AG08396 (cell line): ENCODE results near the gene C10orf90.
A peak's percentile ranks its signal among the peaks of the same experiment; 100 is the strongest.
"Not testable (repeated sequence)": the region's sequence is repeated elsewhere in the genome, so short reads cannot be mapped to it uniquely, and the experiment has no call there.

ENCODE experiments used
- DNase-seq: peaks from one replicate; pipeline ENCODE4 v3.0.0; 2012; ENCODE audit warnings: low spot score, mixed read lengths

C10orf90 gene

DNA sequence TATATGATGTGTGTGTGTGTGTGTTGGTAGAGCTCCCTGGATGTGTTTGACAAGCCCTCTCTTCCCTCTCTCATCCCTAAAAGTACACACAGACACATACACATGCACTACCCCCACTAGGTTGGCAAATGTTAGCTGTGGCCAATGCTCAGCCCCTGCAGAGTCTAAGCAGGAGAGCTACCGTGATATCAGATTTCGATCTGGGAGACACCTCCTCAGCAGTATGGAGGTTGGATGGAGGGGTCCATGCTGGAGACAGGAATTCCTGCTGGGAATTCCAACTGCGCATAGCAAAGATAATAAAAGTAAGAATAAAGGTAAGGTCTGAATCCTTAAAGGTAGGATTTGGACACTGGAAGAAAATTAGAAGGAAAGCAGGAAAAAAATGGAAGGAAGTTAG is 85.7 kb downstream of the C10orf90 start:
- no peak for DNase-seq

DNA sequence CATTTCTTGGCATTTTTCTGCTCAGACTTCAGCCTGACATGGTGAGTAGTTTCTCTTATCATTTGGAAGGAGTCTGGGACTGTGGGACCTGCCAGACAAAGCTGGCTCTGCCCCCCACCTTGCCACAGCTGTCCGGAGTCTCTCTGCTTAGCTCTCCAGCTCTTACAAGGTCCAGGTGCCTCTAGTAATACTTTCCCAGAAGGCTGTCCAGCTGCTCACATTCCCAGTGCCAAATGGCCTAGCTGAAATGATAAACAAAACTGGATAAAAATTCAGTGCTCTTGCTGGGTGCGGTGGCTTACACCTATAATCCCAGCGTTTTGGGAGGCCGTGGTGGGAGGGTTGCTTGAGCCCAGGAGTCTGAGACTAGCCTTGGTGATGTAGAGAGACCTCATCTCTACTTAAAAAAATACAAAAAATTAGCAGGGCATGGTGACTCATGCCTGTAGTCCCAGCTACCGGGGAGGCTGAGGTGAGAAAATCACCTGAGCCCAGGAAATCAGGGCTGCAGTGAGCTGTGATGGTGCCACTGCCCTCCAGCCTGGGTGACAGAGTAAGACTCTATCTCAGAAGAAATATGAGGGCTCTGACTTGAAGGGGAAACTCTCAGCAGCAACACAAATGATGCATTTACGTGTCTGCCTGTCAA is 86.8 kb downstream of the C10orf90 start:
- no peak for DNase-seq

DNA sequence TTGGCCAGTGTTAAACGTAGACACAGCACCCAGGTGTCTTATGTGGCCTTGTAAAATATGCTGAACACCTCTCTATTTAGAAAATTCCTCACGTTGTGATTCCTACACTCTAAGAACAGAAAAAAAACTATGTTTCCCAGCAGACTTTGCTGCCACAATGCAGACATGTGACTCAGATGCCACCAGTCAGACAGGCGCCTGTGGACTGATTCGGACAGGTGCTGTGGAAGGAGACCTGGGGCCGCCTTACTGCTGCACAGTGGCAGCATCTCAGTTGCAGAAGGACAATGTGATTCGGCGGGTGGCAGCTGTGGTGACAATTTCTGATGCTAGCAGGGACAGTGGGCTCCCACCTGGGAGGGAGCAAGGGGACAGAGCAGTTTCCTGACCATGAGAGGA is 88.8 kb downstream of the C10orf90 start:
- DNase-seq: no peak

- no peak for DNase-seq
Measured at GRCh38 chr10:126580873-126581647, 89.4 kb downstream of the C10orf90 start.

DNA sequence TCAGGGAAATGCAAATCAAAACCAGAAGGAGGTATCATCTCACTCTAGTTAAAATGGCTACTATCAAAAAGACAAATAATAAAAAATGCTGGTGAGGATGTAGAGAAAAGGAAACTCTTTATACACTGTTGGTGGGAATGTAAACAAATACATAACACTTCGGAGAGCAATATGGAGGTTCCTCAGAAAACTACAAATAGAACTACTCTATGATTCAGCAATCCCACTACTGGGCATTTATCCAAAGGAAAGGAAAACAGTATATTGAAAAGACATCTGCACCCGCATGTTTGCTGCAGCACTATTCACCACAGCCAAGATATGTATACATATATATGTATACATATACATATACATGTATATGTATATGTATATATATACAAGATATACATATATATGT is 94.2 kb downstream of the C10orf90 start:
- no peak for DNase-seq

DNA sequence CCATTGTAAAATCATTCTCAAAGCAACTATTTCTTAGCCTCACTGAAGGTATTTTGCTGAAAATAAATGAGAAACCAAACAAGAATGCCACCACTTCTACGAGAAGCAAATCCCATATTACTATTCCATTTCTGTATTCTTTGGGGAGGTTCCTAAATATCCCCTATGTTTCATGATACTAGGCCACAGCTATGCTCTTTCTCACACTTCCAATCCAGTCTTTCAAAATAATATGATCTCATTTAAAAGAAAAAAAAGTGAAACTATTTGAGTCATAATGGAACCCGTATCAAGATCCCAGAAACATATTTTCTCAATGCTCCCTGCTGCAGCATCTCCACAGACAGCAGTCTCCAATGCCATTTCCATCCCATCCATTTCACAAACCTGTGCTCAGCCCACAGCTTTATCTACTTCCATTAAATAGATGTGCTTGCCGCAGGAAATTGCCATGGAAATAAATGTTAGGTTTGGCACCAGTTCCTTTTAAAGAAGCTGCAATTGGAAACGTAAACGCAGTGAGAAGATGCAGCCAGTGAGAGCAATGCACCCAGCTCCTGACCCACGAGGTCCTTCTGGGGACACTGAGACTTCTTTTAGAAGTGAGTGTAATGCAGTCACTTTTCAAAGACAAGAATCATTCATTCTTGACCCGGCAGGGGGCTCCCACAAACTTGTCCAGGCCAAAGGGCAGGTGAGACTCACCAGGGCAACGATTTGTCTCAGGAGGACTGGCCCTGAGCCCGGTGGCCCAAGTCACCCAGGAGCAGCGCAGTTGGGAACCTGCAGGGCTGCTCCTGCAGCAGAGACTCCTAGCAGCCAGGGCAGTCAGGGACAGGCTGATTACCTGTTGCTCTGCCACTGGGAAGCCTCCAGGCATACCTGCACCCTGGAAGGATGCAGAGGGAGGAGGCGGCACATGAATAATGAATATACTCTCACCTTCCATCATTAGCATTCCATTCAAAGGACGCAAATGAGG is 99.6 kb downstream of the C10orf90 start:
- DNase-seq: no peak

GRCh38 chr10:126570245-126570570 is 100.3 kb downstream of the C10orf90 start:
- DNase-seq: no peak

DNA sequence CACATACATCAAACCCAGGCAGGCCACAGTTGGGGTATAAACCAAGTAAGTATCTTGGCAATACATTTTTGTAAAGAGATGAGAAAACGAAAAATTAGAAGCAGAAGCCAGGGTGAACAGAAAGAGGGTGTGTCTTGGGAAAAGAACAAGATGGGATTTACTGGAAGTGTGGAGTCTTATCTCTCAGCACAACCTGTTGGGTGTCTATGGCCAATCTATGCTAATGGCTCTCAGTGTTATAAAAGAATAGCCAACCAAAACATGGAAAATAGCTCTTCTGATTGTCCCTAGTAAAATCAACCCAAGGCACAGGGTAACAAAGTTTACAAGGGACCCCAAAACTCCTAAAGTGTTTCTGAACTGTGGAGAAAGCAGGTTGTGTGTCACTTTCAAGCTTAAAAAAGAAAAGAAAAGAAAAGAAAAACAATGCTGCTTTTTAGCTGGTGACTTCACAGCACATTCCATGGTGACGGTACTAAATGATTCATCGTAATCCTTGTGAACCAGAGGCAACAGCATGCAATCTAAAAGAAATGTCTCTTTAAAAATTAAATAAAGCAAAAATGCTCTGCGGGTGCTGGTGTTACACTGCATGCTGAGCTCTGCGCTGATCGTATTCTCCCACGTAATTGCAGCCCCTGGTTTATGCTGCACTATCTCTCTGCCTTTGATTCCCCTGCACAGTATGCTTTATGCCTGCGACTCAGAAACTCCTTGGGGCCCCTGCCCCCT is 100.8 kb downstream of the C10orf90 start:
- peak; percentile 55 for DNase-seq

GRCh38 chr10:126568809-126569385 is 101.6 kb downstream of the C10orf90 start:
- no peak for DNase-seq

GRCh38 chr10:126565871-126566270 is 104.6 kb downstream of the C10orf90 start:
- DNase-seq: no peak

DNA sequence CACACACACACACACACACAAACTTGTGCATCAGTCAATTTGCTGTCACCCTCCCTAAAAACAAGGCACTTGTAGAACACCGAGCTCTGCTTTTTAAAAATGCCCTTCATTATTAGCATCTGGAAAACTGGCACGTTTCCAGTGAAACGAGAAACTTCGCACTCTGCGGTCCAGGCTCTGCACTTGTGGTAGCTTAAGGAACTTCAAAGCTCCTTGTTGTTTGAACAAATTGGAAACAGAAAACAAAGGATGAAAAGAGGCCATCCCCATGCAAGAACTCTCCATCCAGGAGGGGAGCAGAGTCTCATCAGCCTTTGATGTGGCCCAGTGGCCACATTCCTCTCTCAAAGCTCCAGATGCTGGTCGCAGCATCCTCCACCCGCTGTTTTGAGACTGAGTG is 105.1 kb downstream of the C10orf90 start:
- DNase-seq: no peak

- DNase-seq: no peak
Measured at GRCh38 chr10:126564326-126564888, 106.1 kb downstream of the C10orf90 start.

DNA sequence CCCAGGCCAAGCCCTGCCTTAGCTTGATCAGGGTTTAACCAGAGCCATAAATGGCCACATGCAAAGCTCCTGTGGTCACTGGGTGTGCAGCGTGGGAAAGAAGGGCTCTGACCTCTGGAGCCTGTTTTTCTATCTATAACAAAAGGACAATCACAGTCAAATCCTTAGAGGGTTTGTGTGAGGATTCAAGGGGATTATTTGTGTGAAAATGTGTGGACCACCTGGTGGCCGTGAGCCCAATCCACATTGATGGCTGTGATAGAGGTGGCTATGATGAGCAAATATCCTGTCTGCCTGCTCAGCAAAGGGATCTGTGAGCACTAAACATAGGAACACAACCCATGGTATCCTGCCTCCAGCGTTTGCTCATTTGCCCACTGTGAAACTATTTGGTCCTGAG is 107.1 kb downstream of the C10orf90 start:
- DNase-seq: no peak

GRCh38 chr10:126561921-126562680 is 108.4 kb downstream of the C10orf90 start:
- DNase-seq: no peak

DNA sequence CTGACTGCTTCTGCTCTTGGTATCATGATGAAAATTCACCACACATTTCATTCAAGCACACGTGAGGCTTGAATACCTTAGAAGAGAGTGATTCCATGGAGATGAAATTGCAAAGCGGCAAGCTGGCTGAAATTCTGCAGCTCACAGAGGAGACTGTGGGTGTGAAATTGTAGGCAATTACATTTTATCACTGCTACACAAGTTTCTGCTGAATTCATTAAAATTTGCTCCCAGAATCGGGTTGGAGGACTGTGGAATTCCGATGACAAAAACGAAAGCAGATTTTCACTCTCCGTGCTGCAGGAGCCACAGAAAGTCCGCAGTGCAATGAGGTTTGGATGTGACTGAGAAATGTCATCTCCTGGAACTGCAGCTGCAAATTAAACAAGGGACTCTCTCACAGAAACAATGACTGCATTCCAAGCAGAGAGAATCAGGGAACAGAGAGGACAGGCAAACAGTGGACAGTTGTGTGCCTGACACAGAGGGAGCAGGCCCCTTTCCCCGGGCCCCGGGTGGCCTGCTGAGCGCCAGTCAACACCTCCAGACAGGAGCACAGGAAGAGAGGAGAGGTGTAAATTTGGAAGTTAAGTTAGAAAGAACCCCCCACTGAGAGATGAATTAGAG is 109.1 kb downstream of the C10orf90 start:
- DNase-seq: no peak

- no peak for DNase-seq
Measured at GRCh38 chr10:126558881-126559280, 111.6 kb downstream of the C10orf90 start.

DNA sequence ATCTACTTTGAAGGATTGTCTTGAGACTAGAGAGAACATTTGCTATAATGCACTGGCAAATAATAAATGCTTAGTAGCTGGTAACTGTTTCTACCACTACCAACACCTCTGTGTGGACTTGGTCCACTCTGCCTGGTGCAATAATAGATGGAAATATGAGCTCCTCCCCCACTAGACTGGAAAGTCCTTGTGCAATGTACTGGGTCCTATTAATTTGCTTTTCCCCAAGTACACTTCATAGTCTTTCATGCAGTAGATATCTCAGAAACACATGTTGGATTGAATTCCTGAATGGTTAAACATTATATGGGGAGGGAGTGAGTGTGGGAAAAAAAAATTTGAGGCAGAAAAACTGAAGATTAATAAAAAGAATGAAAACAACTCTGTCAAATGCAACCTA is 119.3 kb downstream of the C10orf90 start:
- DNase-seq: no peak

DNA sequence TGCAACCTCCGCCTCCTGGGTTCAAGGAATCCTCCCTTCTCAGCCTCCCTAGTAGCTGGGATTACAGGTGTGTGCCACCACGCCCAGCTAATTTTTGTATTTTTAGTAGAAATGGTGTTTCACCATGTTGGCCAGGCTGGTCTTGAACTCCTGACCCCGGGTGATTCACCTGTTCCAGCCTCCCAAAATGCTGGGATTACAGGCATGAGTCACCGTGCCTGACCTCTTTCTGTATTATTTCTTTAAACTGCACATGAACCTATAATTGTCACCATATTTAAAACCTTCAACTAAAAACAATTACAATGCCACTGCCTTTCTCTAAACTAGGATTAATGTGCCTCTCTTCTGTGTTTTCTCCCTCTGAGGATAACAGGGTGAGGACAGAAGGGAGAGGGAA is 119.9 kb downstream of the C10orf90 start:
- not testable (repeated sequence) for DNase-seq

DNA sequence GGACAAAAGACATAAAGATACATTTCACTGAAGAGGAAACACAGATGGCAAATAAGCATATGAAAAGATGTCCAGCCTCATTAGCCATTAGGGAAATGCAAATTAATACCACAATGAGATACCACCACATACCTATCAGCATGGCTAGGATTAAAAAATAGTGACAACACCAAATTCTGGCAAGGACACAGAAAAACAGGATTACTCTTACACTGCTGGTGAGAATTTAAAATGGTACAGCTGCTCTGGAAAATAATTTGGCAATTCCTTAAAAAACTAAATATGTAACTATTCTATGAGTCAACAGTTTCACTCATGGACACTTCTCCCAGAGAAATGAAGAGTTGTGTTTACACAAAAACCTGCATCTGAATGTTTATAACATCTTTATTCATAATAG is 121.1 kb downstream of the C10orf90 start:
- no peak for DNase-seq

DNA sequence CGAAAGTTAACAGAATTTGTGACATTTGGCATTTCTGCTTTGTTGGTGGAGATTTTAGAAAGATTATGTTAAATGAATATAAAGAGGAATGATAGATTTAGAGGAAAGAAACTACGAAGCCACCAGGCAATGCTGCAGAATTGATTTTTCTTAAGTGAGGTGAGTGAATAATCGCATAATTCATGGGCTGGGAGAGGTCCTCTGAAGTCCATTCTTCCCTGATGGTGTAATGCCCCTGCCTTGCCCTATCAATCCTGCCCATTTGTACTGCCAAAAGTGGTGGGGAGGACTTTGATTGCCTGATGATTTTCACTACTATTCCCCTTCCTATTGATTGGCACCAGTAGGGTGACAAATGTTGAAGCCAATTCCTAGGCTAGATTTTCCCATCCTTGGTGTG is 125.9 kb downstream of the C10orf90 start:
- DNase-seq: no peak
